Measurements from ENCODE around the gene IDH1. TPM values are rescaled to one million over a fixed set of nuclear protein-coding genes. Genes with fewer than 3 reads are reported as not detected.

Gene IDH1
- total and polyA plus RNA-seq, 2 of the 13 experiments (the other 11 are each of a cell fraction or from before 2014, with no cell fraction given): 312 to 1,077 TPM

DNA sequence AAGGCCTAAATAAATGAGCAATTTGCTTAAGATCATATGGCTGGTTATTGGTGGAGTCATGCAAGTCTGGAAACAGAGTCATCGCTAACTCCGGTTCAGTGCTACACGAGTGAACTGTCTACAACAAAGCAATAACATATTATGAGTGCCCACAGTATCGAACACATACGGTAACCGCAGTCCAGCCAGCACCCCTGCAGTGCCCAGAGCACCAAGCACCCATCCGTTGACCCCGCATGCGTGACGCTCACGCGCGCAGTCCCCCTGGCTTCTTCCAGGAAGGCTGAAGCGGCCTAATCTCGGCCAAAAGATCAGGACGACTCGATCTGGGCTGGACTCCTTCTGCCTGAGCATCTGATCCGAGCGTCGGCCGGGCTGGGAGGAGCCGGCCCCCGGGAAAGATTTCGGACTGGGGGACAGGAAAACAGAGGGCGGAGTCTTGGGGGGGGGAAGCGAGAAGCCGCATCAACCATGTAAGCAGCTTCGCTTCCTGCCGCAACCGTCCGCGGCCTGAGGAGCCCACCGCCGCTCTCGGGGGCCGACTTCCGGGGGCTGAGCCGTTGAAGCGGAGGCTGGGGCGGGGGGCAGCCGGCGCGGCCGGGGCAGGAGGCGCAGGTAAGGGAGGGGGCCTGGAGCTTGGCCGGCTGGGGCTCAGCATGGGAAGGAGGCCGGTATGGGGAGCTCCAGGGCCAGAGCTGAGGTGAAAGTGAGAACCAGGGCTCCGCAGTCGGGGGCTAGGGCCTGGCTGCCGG lies 11.1 kb upstream of the IDH1 start, which contains the start of gene PIKFYVE (continued):
- TF ChIP-seq, protein P1, sequence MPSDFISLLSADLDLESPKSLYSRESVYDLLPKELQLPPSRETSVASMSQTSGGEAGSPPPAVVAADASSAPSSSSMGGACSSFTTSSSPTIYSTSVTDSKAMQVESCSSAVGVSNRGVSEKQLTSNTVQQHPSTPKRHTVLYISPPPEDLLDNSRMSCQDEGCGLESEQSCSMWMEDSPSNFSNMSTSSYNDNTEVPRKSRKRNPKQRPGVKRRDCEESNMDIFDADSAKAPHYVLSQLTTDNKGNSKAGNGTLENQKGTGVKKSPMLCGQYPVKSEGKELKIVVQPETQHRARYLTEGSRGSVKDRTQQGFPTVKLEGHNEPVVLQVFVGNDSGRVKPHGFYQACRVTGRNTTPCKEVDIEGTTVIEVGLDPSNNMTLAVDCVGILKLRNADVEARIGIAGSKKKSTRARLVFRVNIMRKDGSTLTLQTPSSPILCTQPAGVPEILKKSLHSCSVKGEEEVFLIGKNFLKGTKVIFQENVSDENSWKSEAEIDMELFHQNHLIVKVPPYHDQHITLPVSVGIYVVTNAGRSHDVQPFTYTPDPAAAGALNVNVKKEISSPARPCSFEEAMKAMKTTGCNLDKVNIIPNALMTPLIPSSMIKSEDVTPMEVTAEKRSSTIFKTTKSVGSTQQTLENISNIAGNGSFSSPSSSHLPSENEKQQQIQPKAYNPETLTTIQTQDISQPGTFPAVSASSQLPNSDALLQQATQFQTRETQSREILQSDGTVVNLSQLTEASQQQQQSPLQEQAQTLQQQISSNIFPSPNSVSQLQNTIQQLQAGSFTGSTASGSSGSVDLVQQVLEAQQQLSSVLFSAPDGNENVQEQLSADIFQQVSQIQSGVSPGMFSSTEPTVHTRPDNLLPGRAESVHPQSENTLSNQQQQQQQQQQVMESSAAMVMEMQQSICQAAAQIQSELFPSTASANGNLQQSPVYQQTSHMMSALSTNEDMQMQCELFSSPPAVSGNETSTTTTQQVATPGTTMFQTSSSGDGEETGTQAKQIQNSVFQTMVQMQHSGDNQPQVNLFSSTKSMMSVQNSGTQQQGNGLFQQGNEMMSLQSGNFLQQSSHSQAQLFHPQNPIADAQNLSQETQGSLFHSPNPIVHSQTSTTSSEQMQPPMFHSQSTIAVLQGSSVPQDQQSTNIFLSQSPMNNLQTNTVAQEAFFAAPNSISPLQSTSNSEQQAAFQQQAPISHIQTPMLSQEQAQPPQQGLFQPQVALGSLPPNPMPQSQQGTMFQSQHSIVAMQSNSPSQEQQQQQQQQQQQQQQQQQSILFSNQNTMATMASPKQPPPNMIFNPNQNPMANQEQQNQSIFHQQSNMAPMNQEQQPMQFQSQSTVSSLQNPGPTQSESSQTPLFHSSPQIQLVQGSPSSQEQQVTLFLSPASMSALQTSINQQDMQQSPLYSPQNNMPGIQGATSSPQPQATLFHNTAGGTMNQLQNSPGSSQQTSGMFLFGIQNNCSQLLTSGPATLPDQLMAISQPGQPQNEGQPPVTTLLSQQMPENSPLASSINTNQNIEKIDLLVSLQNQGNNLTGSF (CRISPR knock-in tag; IDR thresholded peaks at IDR 0.05): no peak
- no peak for TF ChIP-seq ZNF496 (CRISPR knock-in tag; IDR thresholded peaks at IDR 0.05; ENCODE audit: insufficient replicate concordance)
- peak; percentile 81 for TF ChIP-seq FOXJ3 (CRISPR knock-in tag; IDR thresholded peaks at IDR 0.05; ENCODE audit: borderline replicate concordance)
- peak; percentile 96 for TF ChIP-seq GTF3A (CRISPR knock-in tag; conservative IDR thresholded peaks at IDR 0.05)
- TF ChIP-seq, protein P2, sequence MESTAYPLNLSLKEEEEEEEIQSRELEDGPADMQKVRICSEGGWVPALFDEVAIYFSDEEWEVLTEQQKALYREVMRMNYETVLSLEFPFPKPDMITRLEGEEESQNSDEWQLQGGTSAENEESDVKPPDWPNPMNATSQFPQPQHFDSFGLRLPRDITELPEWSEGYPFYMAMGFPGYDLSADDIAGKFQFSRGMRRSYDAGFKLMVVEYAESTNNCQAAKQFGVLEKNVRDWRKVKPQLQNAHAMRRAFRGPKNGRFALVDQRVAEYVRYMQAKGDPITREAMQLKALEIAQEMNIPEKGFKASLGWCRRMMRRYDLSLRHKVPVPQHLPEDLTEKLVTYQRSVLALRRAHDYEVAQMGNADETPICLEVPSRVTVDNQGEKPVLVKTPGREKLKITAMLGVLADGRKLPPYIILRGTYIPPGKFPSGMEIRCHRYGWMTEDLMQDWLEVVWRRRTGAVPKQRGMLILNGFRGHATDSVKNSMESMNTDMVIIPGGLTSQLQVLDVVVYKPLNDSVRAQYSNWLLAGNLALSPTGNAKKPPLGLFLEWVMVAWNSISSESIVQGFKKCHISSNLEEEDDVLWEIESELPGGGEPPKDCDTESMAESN (CRISPR knock-in tag; conservative IDR thresholded peaks at IDR 0.05): peak; percentile 90
- peak; percentile 84; the same call in 1 of the 2 replicates for TF ChIP-seq REPIN1 (CRISPR knock-in tag; IDR thresholded peaks at IDR 0.05; ENCODE audit: borderline replicate concordance, low read depth)
- peak; percentile 68; the same call in 1 of the 2 replicates for TF ChIP-seq ZNF672 (CRISPR knock-in tag; IDR thresholded peaks at IDR 0.05)
- no peak for TF ChIP-seq PCBP2 (optimal IDR thresholded peaks at IDR 0.05; ENCODE audit: low read depth, low read length, poor library complexity, severe bottlenecking)
- TF ChIP-seq ZSCAN25 (CRISPR knock-in tag; IDR thresholded peaks at IDR 0.05): peak; percentile 100
- TF ChIP-seq IRX3 (CRISPR knock-in tag; IDR thresholded peaks at IDR 0.05; ENCODE audit: borderline replicate concordance, low read depth): peak; percentile 46; the same call in 1 of the 2 replicates
- TF ChIP-seq, protein P3, sequence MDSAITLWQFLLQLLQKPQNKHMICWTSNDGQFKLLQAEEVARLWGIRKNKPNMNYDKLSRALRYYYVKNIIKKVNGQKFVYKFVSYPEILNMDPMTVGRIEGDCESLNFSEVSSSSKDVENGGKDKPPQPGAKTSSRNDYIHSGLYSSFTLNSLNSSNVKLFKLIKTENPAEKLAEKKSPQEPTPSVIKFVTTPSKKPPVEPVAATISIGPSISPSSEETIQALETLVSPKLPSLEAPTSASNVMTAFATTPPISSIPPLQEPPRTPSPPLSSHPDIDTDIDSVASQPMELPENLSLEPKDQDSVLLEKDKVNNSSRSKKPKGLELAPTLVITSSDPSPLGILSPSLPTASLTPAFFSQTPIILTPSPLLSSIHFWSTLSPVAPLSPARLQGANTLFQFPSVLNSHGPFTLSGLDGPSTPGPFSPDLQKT (CRISPR knock-in tag; IDR thresholded peaks at IDR 0.05; ENCODE audit: borderline replicate concordance): no peak
- TF ChIP-seq, protein P4, sequence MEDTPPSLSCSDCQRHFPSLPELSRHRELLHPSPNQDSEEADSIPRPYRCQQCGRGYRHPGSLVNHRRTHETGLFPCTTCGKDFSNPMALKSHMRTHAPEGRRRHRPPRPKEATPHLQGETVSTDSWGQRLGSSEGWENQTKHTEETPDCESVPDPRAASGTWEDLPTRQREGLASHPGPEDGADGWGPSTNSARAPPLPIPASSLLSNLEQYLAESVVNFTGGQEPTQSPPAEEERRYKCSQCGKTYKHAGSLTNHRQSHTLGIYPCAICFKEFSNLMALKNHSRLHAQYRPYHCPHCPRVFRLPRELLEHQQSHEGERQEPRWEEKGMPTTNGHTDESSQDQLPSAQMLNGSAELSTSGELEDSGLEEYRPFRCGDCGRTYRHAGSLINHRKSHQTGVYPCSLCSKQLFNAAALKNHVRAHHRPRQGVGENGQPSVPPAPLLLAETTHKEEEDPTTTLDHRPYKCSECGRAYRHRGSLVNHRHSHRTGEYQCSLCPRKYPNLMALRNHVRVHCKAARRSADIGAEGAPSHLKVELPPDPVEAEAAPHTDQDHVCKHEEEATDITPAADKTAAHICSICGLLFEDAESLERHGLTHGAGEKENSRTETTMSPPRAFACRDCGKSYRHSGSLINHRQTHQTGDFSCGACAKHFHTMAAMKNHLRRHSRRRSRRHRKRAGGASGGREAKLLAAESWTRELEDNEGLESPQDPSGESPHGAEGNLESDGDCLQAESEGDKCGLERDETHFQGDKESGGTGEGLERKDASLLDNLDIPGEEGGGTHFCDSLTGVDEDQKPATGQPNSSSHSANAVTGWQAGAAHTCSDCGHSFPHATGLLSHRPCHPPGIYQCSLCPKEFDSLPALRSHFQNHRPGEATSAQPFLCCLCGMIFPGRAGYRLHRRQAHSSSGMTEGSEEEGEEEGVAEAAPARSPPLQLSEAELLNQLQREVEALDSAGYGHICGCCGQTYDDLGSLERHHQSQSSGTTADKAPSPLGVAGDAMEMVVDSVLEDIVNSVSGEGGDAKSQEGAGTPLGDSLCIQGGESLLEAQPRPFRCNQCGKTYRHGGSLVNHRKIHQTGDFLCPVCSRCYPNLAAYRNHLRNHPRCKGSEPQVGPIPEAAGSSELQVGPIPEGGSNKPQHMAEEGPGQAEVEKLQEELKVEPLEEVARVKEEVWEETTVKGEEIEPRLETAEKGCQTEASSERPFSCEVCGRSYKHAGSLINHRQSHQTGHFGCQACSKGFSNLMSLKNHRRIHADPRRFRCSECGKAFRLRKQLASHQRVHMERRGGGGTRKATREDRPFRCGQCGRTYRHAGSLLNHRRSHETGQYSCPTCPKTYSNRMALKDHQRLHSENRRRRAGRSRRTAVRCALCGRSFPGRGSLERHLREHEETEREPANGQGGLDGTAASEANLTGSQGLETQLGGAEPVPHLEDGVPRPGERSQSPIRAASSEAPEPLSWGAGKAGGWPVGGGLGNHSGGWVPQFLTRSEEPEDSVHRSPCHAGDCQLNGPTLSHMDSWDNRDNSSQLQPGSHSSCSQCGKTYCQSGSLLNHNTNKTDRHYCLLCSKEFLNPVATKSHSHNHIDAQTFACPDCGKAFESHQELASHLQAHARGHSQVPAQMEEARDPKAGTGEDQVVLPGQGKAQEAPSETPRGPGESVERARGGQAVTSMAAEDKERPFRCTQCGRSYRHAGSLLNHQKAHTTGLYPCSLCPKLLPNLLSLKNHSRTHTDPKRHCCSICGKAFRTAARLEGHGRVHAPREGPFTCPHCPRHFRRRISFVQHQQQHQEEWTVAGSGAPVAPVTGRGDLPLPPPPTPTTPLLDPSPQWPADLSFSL (CRISPR knock-in tag; IDR thresholded peaks at IDR 0.05): no peak
